CD14-positive monocyte (primary cell): ENCODE data around the gene DMGDH. TPM values are rescaled to one million over a fixed set of nuclear protein-coding genes. Genes with fewer than 3 reads are reported as not detected.
A peak's percentile ranks its signal among the peaks of the same experiment; 100 is the strongest.

Experiments
- DNase-seq, 3 donors: peaks; one replicate each; pipeline ENCODE4 v3.0.0-alpha.2; 2011 to 2022
- H2AFZ ChIP-seq: 2 replicates; pipeline ENCODE4 v1.6.0; 2012; ENCODE audit warnings: mild to moderate bottlenecking, low read depth, low read length, inconsistent platforms; ENCODE audit not compliant: insufficient read depth, poor library complexity, severe bottlenecking
- H3K27ac ChIP-seq, 2 donors: 1 replicate in 1 of 2; 2 replicates in 1 of 2; pipeline ENCODE4 v1.5.1; 2012 to 2013; ENCODE audit warnings: low read length in 2 of 2, control low read depth in 1 of 2, inconsistent platforms in 1 of 2, low read depth in 1 of 2, mild to moderate bottlenecking in 1 of 2
- H3K27me3 ChIP-seq, 2 donors: one replicate each; pipeline versions ENCODE4 v1.6.0 to v1.6.1; 2011 to 2013; ENCODE audit warnings: low read length in 2 of 2; ENCODE audit not compliant: control insufficient read depth in 2 of 2, insufficient read depth in 2 of 2
- H3K36me3 ChIP-seq, 2 donors: replicated peaks in 1 of 2; 1 replicate in 1 of 2; 2 replicates in 1 of 2; pipeline versions ENCODE4 v1.5.1 to v1.6.1; 2012 to 2013; ENCODE audit warnings: low read length in 2 of 2, control low read depth in 1 of 2, inconsistent platforms in 1 of 2, mild to moderate bottlenecking in 1 of 2; ENCODE audit not compliant: insufficient read depth in 2 of 2, control insufficient read depth in 1 of 2
- H3K4me1 ChIP-seq, 2 donors: 1 replicate in 1 of 2; 2 replicates in 1 of 2; pipeline versions ENCODE4 v1.5.1 to v1.6.1; 2012 to 2013; ENCODE audit warnings: low read length in 2 of 2, control low read depth in 1 of 2, inconsistent platforms in 1 of 2, mild to moderate bottlenecking in 1 of 2, moderate library complexity in 1 of 2; ENCODE audit not compliant: insufficient read depth in 2 of 2, control insufficient read depth in 1 of 2
- H3K4me2 ChIP-seq: replicated peaks from 2 replicates; pipeline ENCODE3; 2012; ENCODE audit warnings: low read length, moderate library complexity, mild to moderate bottlenecking; ENCODE audit not compliant: poor library complexity, severe bottlenecking; ENCODE audit errors: extremely low read depth
- H3K4me3 ChIP-seq, 3 experiments: fragments of 200-600 bp in 1 of 3; sonication (generic) in 1 of 3; replicated peaks in 1 of 3; 1 replicate in 2 of 3; 2 replicates in 1 of 3; pipeline ENCODE4 v1.5.1; 2011 to 2013; ENCODE audit warnings: low read length in 3 of 3, mild to moderate bottlenecking in 3 of 3, control low read depth in 2 of 3, low read depth in 2 of 3, inconsistent platforms in 1 of 3, moderate library complexity in 1 of 3
- H3K79me2 ChIP-seq: 2 replicates; pipeline ENCODE4 v1.6.0; 2012; ENCODE audit warnings: mild to moderate bottlenecking, control low read depth, inconsistent platforms, low read length, moderate library complexity; ENCODE audit not compliant: insufficient read depth
- H3K9ac ChIP-seq: 2 replicates; pipeline ENCODE4 v1.6.0; 2017; ENCODE audit warnings: low read length, mild to moderate bottlenecking; ENCODE audit not compliant: insufficient read depth, poor library complexity, severe bottlenecking
- H3K9me3 ChIP-seq, 2 donors: replicated peaks in 1 of 2; 1 replicate in 1 of 2; 2 replicates in 1 of 2; pipeline versions ENCODE4 v1.5.1 to v1.6.1; 2012 to 2013; ENCODE audit warnings: low read length in 2 of 2, control low read depth in 1 of 2; ENCODE audit not compliant: control insufficient read depth in 1 of 2, insufficient read depth in 1 of 2
- H4K20me1 ChIP-seq: 2 replicates; pipeline ENCODE4 v1.6.0; 2012; ENCODE audit warnings: mild to moderate bottlenecking, low read length, control low read depth, moderate library complexity; ENCODE audit not compliant: insufficient read depth
- H3K27ac Mint-ChIP-seq, 7 donors: one replicate each; pipeline ENCODE4 v1.8.0; 2020; ENCODE audit warnings: mild to moderate bottlenecking in 7 of 7, mixed read lengths in 7 of 7, moderate library complexity in 6 of 7, inconsistent platforms in 2 of 7
- H3K27me3 Mint-ChIP-seq, 3 donors: one replicate each; pipeline ENCODE4 v1.8.0; 2021 to 2022; ENCODE audit warnings: low read depth in 3 of 3, mild to moderate bottlenecking in 3 of 3, mixed read lengths in 3 of 3, moderate library complexity in 3 of 3, inconsistent platforms in 1 of 3
- H3K36me3 Mint-ChIP-seq, 2 donors: one replicate each; pipeline ENCODE4 v1.8.0; 2020; ENCODE audit warnings: mixed read lengths in 2 of 2, inconsistent platforms in 1 of 2, mild to moderate bottlenecking in 1 of 2
- H3K4me1 Mint-ChIP-seq: one replicate; pipeline ENCODE4 v1.8.0; 2020; ENCODE audit warnings: mild to moderate bottlenecking, mixed read lengths
- H3K4me3 Mint-ChIP-seq, 2 donors: one replicate each; pipeline ENCODE4 v1.8.0; 2020; ENCODE audit warnings: mild to moderate bottlenecking in 2 of 2, mixed read lengths in 2 of 2, moderate library complexity in 1 of 2
- H3K9me3 Mint-ChIP-seq, 7 donors: one replicate each; pipeline ENCODE4 v1.8.0; 2020 to 2022; ENCODE audit warnings: mixed read lengths in 7 of 7, mild to moderate bottlenecking in 6 of 7, moderate library complexity in 6 of 7, inconsistent platforms in 2 of 7
- WGBS: methylation state at CpG from one replicate; pipeline ENCODE4 v1.1.5; 2013; ENCODE audit warnings: missing lambda C conversion rate; ENCODE audit not compliant: insufficient coverage; 5-methylcytosine and 5-hydroxymethylcytosine counted together
- intact Hi-C, 2 donors: fragments of 100-400 bp; cut with micrococcal nuclease; formaldehyde crosslinking; loops; one replicate each; pipeline versions ENCODE4 v1.15.0 to v1.15.1; 2023
- polyA plus RNA-seq, 3 donors: library from polyadenylated mRNA; depleted of rRNA in 1 of 3; unstranded in 2 of 3; stranded (reverse) in 1 of 3; fragments of 300-500 nt in 2 of 3; fragments of >200 nt in 1 of 3; fragmentation: Illumina TruSeq in 2 of 3; gene quantifications; 1 replicate in 2 of 3; 2 replicates in 1 of 3; pipeline ENCODE4 v1.2.3, GENCODE V29; 2012 to 2021
- TF ChIP-seq, protein P1 (sequence below): fragments of 200-600 bp; IDR thresholded peaks from one replicate; pipeline ENCODE4 v1.8.0; 2022; ENCODE audit warnings: antibody characterized with exemption, mild to moderate bottlenecking

Gene DMGDH
- polyA plus RNA-seq, 3 donors = not detected

DNA sequence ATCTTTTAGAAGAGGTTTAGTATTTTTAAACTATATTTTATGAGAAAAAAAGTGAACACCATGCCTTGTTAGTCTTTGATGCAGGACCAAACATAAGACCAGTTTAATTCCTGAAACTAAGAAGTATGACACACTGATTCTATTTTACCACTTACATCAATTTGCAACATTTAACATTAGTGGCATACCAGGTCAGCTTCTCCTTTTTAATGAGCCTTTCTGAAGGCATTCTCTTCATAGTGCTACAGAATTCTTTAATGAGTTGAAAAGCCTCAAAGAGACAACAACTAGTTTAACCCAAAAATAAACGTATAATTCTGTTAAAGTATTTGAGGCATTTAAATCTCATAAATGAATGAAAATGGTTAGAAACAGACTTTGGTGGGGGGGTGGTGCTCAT lies 112.6 kb downstream of the DMGDH start:
- WGBS = no CpG with 5 or more reads among the region's 1 CpG
- intact Hi-C loops = no loop called here
- peaks cover 0 to 3% (median 2%) of the 10 kb centered on the region in 3 donors for H3K27me3 Mint-ChIP-seq

DNA sequence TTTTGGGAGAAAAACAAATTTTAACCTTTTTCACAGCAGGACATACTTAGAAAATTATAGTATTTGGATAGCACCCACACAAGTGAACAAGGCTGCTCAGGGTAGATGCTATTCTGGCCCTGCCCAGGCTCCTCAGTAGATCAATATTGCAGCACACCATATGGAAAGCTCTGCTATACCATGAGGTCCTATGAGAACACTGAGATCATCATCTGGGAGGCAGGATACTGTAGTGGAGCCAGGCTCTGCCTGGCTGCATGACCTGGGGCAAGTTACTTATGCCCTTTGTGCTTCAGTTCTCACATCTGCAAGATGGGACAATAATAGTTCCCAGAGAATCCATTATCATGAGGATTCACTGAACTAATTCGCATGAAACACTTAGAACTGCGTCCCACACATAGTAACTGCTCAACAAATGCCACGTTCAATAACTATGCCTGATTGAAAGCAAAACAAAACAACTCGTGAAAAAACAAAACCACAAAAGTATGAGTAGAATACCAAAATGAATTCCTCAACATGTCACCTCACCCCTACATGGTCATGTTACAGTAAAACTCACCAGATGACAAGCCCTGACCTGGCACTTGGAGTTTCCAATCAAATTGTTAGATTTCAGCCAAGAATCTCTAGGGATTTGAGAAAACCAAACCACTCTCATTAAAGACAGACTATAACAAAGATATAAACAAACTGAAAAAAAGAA lies 116.2 kb downstream of the DMGDH start:
- no peak for DNase-seq
- Mint-ChIP-seq H3K36me3 (peaks cover 46 to 52% of the 10 kb centered on the region in 2 donors), H3K4me1 (peaks cover 9% of the 10 kb centered on the region), H3K27ac (peak overlapping the region in 1 of 7 donors; percentile 73), H3K27me3 (peaks cover 0 to 2% (median 0%) of the 10 kb centered on the region in 3 donors), H3K9me3 (no peaks in the 10 kb centered on the region), H3K4me3 (no peak overlapping the region)
- TF ChIP-seq, protein P1, sequence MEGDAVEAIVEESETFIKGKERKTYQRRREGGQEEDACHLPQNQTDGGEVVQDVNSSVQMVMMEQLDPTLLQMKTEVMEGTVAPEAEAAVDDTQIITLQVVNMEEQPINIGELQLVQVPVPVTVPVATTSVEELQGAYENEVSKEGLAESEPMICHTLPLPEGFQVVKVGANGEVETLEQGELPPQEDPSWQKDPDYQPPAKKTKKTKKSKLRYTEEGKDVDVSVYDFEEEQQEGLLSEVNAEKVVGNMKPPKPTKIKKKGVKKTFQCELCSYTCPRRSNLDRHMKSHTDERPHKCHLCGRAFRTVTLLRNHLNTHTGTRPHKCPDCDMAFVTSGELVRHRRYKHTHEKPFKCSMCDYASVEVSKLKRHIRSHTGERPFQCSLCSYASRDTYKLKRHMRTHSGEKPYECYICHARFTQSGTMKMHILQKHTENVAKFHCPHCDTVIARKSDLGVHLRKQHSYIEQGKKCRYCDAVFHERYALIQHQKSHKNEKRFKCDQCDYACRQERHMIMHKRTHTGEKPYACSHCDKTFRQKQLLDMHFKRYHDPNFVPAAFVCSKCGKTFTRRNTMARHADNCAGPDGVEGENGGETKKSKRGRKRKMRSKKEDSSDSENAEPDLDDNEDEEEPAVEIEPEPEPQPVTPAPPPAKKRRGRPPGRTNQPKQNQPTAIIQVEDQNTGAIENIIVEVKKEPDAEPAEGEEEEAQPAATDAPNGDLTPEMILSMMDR = no peak
- Histone ChIP-seq H4K20me1 (no peaks in the 10 kb centered on the region), H3K36me3 (peaks cover 7 to 44% of the 10 kb centered on the region in 2 donors), H3K4me3 (no peak overlapping the region), H3K79me2 (no peaks in the 10 kb centered on the region), H2AFZ (no peak overlapping the region), H3K27ac (no peak overlapping the region), H3K4me1 (no peaks in the 10 kb centered on the region), H3K9ac (no peak overlapping the region), H3K27me3 (no peaks in the 10 kb centered on the region), H3K4me2 (no peak overlapping the region), H3K9me3 (no peaks in the 10 kb centered on the region)
- intact Hi-C loops = no loop called here
- WGBS = 90% methylated on average over 4 of the region's 4 CpGs

More for the DNA sequence above, 112.6 kb downstream of the DMGDH start:
- H3K4me3 ChIP-seq = no peak overlapping the region
- no peak for DNase-seq
- no peaks in the 10 kb centered on the region for H3K27me3 ChIP-seq
- peaks cover 13 to 50% of the 10 kb centered on the region in 2 donors for H3K36me3 ChIP-seq
- peaks cover 10% of the 10 kb centered on the region for H3K4me1 Mint-ChIP-seq
- H3K9me3 ChIP-seq = no peaks in the 10 kb centered on the region
- H3K4me2 ChIP-seq = no peak overlapping the region
- no peaks in the 10 kb centered on the region for H3K79me2 ChIP-seq
- H3K4me3 Mint-ChIP-seq = no peak overlapping the region
- no peak overlapping the region for H3K27ac ChIP-seq
- no peak overlapping the region for H2AFZ ChIP-seq
- TF ChIP-seq, protein P1 = no peak
- no peaks in the 10 kb centered on the region for H3K9me3 Mint-ChIP-seq
- H3K27ac Mint-ChIP-seq = no peak overlapping the region
- H3K4me1 ChIP-seq = no peaks in the 10 kb centered on the region
- peaks cover 50 to 66% of the 10 kb centered on the region in 2 donors for H3K36me3 Mint-ChIP-seq
- H3K9ac ChIP-seq = no peak overlapping the region
- no peaks in the 10 kb centered on the region for H4K20me1 ChIP-seq

Other genes starting within 250 kb of the DMGDH start
- 10 to 100 TPM; 18.0 to 28.7 (median 18.1) TPM for gene ARSB, start 84.4 kb downstream of the DMGDH start, polyA plus RNA-seq
- not detected for gene BHMT2, start 93 bp upstream of the DMGDH start, polyA plus RNA-seq
- not detected for gene BHMT, start 42.1 kb upstream of the DMGDH start, polyA plus RNA-seq
- 1 to 10 TPM in 2 of 3 donors, under 1 TPM in 1; 0.60 to 1.6 (median 1.1) TPM for gene JMY, start 166.5 kb upstream of the DMGDH start, polyA plus RNA-seq